SU-DHL-6 (cell line): ENCODE data around the gene GOLPH3.
"Not testable (repeated sequence)": the region's sequence is repeated elsewhere in the genome, so short reads cannot be mapped to it uniquely, and the experiment has no call there.

ENCODE experiments used
- CTCF ChIP-seq: fragments of 200-600 bp; sonication (generic); IDR thresholded peaks from one replicate; pipeline ENCODE4 v1.5.1; 2017; ENCODE audit warnings: antibody characterized with exemption, mild to moderate bottlenecking, low read length, moderate library complexity; ENCODE audit not compliant: insufficient read depth, poor library complexity, severe bottlenecking
- EZH2phosphoT487 ChIP-seq: fragments of 200-600 bp; sonication (generic), shearing (Covaris generic); conservative IDR thresholded peaks from 2 replicates; pipeline ENCODE4 v1.6.1; 2018; ENCODE audit warnings: mild to moderate bottlenecking, antibody characterized with exemption, low read length, moderate library complexity, mixed read lengths

- TF ChIP-seq CTCF, EZH2phosphoT487: not testable (repeated sequence)
Measured at GRCh38 chr5:32214344-32214743, 40.2 kb upstream of the GOLPH3 start.
